Measurements from ENCODE around the gene SLC23A1. TPM values are rescaled to one million over a fixed set of nuclear protein-coding genes. Genes with fewer than 3 reads are reported as not detected.
A peak's percentile ranks its signal among the peaks of the same experiment; 100 is the strongest.

The SLC23A1 gene
- total RNA-seq, 1 donor from 2014 or later = not detected

GRCh38 chr5:139344177-139344576, 38.9 kb downstream of the SLC23A1 start:
- H3K4me3 Mint-ChIP-seq (ENCODE audit: unreplicated experiment) = no peak overlapping the region
- no peak for TF ChIP-seq CTCF (IDR thresholded peaks at IDR 0.05)
- no peak overlapping the region for H3K27ac Mint-ChIP-seq (ENCODE audit: unreplicated experiment)

GRCh38 chr5:139343476-139343875, 39.6 kb downstream of the SLC23A1 start:
- Mint-ChIP-seq H3K4me3 (ENCODE audit: unreplicated experiment) (peak overlapping the region; percentile 99), H3K36me3 (ENCODE audit: low read depth) (no peaks in the 10 kb centered on the region), H3K27me3 (ENCODE audit: low read depth) (no peaks in the 10 kb centered on the region), H3K27ac (ENCODE audit: unreplicated experiment) (peak overlapping the region; percentile 99), H3K9me3 (ENCODE audit: low read depth) (no peaks in the 10 kb centered on the region), H3K4me1 (ENCODE audit: low read depth) (peaks cover 38% of the 10 kb centered on the region)
- no peak for DNase-seq (ENCODE audit: low spot score)
- no peak for TF ChIP-seq CTCF (IDR thresholded peaks at IDR 0.05)

More at GRCh38 chr5:139344177-139344576, 38.9 kb downstream of the SLC23A1 start:
- Mint-ChIP-seq H3K4me1 (ENCODE audit: low read depth) (peaks cover 38% of the 10 kb centered on the region), H3K36me3 (ENCODE audit: low read depth) (no peaks in the 10 kb centered on the region), H3K27me3 (ENCODE audit: low read depth) (no peaks in the 10 kb centered on the region), H3K9me3 (ENCODE audit: low read depth) (no peaks in the 10 kb centered on the region)
- DNase-seq (ENCODE audit: low spot score) = no peak

- DNase-seq (ENCODE audit: low spot score) = no peak
- Mint-ChIP-seq H3K9me3 (ENCODE audit: low read depth) (no peaks in the 10 kb centered on the region), H3K27ac (ENCODE audit: unreplicated experiment) (peak overlapping the region; percentile 99), H3K4me3 (ENCODE audit: unreplicated experiment) (peak overlapping the region; percentile 99), H3K36me3 (ENCODE audit: low read depth) (no peaks in the 10 kb centered on the region), H3K4me1 (ENCODE audit: low read depth) (peaks cover 38% of the 10 kb centered on the region), H3K27me3 (ENCODE audit: low read depth) (no peaks in the 10 kb centered on the region)
- TF ChIP-seq CTCF (IDR thresholded peaks at IDR 0.05) = no peak
Measured at GRCh38 chr5:139342423-139342723, 40.7 kb downstream of the SLC23A1 start.

- TF ChIP-seq CTCF (IDR thresholded peaks at IDR 0.05) = peak; percentile 82
- H3K9me3 Mint-ChIP-seq (ENCODE audit: low read depth) = no peaks in the 10 kb centered on the region
- H3K4me1 Mint-ChIP-seq (ENCODE audit: low read depth) = peaks cover 39% of the 10 kb centered on the region
- no peaks in the 10 kb centered on the region for H3K27me3 Mint-ChIP-seq (ENCODE audit: low read depth)
- peak within 1 kb of the TSS; percentile 99 for H3K27ac Mint-ChIP-seq (ENCODE audit: unreplicated experiment)
- DNase-seq (ENCODE audit: low spot score) = peak; percentile 99
- no peaks in the 10 kb centered on the region for H3K36me3 Mint-ChIP-seq (ENCODE audit: low read depth)
- peak within 1 kb of the TSS; percentile 99 for H3K4me3 Mint-ChIP-seq (ENCODE audit: unreplicated experiment)
Measured at GRCh38 chr5:139341689-139342422, 41.2 kb downstream of the SLC23A1 start, which contains the start of gene PAIP2. TSS of gene PAIP2 (plus strand) at chr5:139341854. CDS start at chr5:139363785, 21,931 bp downstream.

GRCh38 chr5:139341187-139341688, 41.9 kb downstream of the SLC23A1 start:
- Mint-ChIP-seq H3K27ac (ENCODE audit: unreplicated experiment) (peak overlapping the region; percentile 99), H3K9me3 (ENCODE audit: low read depth) (no peaks in the 10 kb centered on the region), H3K4me1 (ENCODE audit: low read depth) (peaks cover 45% of the 10 kb centered on the region), H3K27me3 (ENCODE audit: low read depth) (no peaks in the 10 kb centered on the region), H3K36me3 (ENCODE audit: low read depth) (no peaks in the 10 kb centered on the region), H3K4me3 (ENCODE audit: unreplicated experiment) (peak overlapping the region; percentile 99)
- DNase-seq (ENCODE audit: low spot score) = no peak
- no peak for TF ChIP-seq CTCF (IDR thresholded peaks at IDR 0.05)

Measured in chondrocyte (in vitro differentiated cells).